ENCODE results near the gene TMC7.

GRCh38 chr16:19098173-19098572 lies 114.4 kb downstream of the TMC7 start:
- TF ChIP-seq CTCF (IDR thresholded peaks at IDR 0.05) (no peak), POLR2AphosphoS5 (IDR thresholded peaks at IDR 0.05) (no peak)
